NCI-H1417 treated with DMSO at 0.1 percent for 48 hours (cell line): ENCODE results near the gene GPS1.

Experiments used
- DNase-seq: peaks from one replicate; lab custom pipeline; 2025; lab: John Stamatoyannopoulos, UW

The GPS1 gene

DNA sequence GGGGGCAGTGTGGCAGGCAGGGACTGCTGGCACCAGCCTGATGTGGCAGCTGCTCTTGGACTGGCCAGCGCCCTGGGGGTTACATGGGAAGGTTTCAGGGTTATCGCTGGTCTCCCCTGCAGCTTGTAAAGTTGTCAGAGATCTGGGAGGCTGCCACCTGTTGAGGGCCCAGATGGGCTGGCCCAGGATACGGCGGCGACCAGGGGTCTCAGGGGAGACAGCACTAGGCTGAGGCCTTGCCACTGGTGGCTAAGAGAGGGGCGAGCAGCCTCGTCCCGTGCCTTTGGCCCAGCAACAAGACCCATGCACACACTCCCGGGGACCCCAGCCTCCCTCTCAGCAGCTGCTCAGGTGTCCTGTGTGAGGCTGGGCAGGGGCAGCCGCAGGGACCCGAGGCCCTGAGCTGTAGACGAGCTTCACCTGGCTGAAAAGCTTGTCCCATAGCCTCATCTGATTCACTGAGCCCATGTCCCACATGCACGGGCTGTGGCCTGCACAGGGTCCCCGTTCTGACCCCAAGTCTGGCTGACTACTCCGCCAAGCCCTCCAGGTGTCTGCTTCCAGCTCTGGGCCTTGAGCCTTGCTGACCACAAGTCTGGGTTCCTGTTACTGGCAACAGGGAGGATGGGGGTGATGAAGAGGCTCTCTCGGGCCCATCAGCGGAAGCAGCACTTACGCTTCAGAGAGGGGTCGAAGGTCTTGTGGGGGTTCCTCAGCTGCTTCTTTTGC, 7.7 kb downstream of the GPS1 start:
- DNase-seq: no peak

DNA sequence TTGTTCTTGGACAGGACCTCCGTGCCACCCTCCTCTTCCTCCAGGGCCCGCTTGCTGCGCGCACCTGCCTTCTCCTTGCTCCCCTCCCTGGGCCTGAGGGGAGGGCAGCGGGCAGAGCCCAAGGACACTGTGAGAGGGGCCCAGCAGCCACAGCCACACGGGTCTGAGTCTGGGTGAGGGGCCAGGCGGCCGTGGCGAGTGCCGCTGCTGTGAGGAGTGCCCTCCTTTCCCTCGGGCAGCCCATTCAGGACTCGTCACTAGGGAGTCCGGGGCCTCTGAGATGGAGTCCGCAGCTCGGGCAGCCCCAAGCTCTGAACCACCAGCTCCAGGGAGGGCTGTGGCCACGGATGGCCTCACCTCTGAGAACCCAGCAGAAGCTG, 8.3 kb downstream of the GPS1 start:
- DNase-seq: no peak

DNA sequence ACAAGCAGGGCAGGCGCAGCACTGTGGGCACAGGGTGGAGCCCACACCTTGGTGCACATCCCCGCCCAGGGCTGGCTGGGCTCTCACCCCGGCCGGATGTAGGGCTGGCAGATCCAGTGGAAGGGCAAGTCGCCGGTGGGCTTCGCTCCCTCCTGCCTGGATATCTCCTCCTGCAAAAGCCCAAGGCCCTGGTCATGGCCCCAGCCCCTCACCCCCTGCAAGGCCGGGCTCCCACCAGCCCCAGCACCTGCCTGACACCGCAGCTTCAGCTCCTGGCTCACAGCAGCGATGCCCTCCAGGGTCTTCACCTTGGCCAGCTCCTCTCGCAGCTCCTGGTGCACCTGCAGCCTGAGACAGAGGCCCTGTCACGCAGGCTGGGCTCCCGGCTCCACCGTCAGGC, 8.9 kb downstream of the GPS1 start:
- DNase-seq: no peak

DNA sequence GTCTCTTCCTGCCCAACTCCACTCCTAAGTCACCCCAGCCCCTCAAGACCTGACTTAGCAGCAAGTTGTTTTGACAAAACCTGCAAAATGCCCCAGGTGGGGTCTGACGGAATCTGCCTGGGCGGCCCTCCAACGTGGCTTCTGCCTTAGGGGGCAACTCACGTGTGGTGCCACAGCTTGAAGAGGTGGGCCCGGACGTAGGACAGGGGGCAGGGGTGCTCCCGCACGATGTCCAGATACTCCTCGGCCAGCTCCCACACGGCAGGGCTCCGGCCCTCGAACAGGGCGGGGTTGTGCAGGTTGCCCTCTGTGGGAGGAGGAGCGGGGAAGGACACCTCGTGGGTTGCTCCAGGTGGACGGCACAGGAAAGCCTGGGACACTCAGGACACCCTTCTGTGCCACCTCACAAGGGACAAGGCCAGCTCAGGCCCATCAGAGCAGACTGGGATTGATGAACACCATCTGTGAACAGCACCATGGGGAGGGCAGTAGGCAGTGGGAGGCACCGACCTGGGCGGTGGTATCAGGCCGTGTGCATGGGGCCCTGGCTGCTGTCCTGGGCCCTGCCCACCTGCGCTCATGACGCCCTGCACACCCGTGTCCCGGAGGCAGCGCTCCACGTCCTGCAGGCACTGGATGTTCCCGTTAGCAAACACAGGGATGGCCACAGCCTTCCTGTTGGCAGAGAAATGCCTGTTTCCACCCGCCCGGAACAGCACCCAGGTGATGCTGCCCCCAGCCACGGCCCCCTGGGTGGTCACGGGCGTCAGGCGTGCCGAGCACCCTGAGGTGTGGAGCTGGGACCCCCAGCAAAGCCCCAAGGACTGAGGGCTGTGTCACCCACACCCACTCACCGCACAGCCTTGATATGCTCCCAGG, 9.6 kb downstream of the GPS1 start:
- no peak for DNase-seq

DNA sequence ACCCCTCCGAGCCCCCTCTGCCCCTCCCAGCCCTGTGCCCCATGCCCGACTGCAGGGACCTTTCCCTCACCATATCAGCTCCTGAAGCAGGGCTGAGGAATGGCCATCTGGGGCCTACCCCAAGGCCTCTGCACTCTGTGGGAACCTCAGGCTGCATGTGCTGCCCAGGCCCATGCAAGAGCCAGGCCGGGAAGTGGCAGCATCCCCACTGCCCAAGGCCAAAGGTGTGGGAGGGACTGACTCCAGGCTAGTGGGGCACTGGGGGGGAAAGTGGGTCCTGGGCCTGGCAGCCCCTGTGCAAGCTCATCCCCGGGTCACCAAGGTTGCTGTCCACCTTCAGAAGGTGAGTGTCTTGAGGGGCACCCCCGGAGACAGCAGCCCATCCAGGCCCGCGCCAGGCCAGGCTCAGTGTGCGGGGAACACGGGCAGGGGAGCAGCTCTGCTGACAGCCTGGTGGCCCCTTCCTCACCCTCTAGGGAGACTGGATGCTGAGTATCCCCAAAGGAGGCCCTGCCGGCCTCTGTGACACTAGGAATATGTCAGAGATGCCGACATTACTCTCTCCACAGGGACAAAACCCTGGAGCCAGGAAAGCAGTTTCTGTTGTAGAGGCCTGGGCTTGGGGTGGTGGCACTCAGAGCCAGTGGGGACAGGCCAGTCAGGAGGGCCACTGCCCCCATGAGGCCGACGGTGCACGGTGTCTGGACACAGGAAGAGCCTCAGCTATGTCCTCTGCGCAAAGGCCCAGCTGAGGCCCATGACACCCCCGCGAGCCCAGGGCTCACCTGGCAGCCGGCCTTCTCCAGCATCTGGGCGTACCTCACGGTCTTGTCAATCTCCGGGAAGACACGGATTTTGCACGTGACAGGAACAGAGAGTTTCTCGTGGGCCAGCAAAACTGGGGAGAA, 10.6 kb downstream of the GPS1 start:
- DNase-seq: no peak

DNA sequence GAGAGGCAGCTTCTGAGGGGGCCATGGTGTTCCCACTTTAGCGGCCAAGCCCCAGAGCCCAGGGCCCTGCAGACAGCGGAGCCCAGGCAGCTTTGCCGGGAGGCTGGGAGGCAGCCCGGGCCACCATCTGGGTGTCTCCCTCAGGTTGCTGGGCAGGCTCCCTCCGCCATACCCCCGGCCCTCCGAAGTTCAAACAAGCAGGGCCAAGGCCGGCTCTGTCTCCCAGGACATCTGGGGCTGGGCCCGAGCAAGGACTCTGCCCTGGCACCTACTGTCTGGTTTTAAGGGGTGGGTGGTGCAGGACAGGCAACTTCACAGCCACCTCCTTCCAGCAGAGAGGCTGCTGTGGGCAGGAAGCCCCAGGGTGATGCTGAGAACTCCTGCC, 11.3 kb downstream of the GPS1 start:
- DNase-seq: no peak

DNA sequence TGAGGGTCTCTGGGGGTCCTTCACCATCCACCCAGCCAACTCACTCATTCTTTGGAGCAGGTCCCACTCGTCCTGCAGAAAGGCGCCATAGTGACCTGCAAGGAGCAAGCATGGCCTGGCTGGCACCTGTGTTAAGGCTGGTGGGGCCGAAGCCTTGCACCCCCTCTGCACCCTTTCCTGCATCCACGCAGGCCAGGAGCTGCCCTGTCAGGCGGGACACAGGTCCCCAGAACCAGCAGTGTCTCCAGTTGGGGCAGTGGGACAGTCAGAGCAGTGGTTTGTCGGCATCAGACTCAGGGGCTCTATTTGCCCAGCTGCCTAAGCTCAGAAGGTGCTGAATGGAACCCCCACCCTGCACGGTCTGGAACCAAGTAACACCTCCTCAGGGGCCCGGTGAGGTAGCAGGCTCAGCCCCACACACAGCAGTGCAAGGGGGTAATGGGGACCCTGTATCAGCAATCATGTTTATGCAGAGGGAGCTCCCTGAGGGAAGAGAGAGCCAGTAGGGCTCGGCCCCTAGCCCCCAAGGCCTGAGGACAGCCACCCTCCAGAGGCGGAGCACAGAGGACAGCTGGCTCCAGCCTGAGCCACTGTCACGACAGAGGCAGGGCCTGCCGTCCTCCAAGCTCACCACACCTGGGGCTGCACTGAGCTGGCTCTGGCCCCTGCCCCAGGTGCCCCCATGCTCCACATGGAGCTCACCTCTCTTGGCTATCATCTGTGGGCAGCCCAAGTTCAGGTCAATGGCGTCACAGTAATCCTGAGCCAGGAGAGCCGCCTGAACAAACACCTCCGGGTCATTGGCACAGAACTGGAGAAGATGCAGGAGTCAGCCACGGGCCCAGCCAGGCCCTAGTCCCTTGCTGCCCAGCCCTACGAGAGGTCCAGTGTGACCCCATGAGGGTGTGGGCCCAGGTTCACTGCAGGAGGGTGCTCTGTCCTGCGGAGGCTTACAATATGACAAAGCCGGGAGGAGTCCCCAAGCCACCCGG, 12.0 kb downstream of the GPS1 start:
- no peak for DNase-seq

DNA sequence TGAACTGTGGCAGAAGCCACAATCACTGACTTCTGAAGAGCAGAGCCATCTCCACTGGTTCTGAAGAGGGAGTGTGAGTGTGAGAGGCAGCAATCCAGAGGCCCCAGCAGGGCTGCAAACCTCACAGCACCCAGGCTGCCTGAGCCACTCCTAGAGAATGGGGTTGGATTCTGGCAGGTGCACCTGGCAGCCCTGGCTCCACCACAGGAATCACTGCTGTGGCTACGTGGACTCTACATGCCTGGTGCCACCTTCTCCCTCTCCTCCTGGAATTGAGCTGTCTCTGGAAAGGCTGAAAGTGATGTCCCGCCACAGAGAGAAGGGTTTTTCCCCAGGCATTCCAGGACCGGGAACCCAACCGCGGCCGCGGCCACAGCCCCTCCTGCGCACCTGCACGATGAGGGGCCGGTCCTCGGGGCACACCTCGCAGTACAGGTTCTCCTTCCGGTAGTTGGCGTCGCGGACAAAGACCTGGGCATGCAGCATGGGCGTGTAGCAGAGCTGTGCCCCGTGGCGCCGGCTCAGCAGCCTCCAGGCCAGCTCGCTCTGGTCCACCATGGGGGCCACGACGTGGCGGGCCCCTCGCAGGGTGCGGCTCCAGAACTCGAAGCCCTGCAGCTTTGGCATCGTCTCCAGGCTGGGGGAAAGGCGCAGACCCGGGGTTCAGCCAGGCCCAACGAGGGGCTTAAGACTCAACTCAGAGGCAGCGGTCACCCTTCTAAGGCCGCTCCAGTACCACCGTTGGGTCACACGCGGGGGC, 12.9 kb downstream of the GPS1 start:
- DNase-seq: no peak

DNA sequence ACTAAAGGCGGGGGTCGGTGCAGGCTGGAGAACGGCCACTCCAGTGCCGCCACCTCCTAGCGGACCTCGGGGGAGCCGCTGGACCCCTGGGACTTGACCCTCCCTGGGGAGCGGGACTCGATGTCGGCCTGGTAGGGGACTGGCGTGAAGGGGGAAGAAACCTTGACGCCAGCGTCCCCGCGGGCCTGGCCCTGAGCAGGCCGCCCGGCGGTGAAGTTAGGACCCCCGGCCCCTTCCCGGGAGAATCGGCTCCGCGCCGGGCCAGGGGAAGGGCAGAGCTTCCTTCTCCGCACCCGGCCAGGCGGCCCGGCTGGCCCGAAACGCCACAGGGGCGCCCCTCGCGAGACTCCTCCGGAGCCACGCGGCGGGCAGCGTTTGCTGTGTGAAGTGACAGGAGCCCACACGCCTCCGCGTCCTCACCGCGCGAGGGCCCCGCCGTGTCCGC, 13.5 kb downstream of the GPS1 start:
- DNase-seq: no peak

DNA sequence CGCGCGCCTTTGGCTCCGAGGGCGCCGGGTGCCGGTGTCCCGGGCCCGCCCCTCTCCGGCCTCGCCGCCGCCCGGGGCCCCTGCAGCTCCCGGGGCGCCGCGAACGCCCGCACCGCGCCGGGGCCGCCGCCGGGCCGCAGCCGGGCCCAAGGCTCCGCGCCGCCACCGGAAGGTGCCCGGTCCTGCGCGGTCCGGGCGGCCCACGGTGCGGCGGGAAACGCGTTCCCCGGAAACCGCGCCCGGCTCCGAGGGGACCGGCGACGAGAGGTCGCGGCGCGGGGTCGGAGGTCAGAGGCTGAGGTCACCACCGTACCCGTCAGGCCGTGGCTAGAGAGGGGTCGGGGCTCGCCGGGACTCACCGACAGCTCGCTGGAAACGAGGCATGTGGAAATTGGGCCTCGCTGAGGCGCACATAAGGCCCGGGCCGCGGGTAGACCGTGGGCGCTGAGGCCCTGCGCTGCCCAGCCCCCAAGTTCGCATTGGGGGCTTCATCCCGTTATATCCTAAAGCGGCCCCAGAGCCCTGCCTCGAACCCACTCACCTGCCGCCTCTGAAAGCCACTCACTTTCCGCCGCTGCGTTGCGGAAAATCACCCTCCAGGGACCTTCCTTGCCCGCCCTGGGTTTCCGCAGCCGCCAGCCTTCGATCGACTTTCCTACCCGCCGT, 14.1 kb downstream of the GPS1 start, which contains the start of gene DUS1L:
TSS of gene DUS1L (minus strand) at position 167 of the 666 bp plus-strand sequence. CDS start 745 bp downstream, outside the sequence.
- no peak for DNase-seq

DNA sequence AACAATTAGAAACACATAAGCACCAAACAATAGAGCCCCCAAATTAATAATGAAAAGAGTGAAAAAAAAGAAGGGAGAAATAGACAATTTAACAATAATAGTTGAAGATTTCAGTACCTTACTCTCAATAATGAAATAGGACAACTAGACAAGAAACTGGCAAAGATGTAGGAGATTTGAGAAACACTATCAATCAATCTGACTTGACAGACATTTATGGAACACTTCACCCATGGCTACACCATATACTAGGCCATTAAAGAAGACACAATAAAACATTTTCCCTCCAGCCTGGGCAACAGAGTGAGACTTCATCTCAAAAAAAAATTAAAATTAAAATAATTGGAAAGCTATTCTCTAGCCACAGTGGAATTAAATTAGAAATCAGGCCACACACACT, 18.9 kb downstream of the GPS1 start:
- no peak for DNase-seq

DNA sequence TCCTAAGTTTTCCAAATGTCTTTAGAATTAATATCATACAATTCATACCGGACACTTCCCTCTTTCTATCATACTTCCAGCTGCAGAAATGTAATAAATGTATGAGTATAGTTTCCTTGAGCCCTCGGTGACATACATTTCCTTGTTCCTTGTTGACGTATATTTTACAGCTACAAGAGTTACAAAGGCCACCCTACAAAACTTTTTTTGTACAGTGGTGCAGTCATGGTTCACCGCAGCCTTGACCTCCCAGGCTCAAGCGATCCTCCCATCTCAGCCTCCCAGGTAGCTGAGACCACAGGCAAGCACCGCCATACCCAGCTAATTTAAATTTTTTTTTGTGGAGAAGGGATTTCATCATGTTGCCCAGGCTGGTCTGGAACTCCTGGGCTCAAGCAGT, 21.1 kb downstream of the GPS1 start:
- no peak for DNase-seq

DNA sequence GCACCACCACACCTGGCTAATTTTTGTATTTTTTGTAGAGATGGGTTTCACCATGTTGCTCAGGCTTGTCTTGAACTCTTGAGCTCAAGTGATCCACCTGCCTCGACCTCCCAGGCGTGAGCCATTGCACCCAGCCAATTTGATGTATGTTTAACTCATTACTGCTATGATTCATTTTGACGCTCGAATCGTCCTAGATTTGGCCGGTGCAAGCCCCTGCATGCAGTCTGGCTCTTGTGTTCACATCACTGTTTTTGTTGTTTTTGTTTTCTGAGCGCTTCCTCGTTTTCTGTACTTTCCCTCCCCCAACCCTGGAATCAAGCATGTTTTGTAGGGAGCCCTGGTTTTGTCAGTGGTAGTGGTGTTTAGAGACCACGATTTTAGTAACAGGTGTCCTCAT, 21.7 kb downstream of the GPS1 start:
- DNase-seq: no peak

DNA sequence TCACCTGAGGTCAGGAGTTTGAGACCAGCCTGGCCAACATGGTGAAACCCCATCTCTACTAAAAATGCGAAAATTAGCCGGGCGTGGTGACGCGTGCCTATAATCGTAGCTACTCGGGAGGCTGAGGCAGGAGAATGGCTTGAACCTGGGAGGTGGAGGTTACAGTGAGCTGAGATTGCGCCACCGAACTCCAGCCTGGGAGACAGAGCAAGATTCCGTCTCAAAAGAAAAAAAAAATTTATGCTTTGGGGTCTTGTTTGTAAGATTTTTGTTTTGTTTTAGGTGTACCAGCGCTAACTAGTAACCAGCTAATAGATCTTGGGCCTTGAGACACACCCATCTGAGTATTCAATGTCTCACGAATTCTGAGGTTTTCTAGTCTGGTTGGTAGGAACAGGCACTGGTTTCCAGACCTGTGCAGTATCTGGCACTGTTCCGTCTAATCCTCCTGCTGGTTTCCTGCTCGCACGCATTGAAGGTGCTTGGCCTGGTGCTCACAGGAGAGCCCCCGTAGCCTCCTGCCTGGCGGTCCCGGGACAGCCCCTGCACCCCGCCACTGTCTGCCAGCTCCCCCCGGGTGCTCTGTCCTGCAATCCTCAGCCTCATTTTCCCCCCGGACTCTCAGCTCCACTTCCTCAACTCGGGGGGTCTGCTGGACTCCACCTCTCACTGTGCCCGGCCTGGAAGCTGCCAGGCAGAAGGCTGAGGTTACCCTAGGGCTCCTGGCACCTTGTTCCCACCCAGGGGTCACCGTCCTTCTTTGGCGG, 24.5 kb downstream of the GPS1 start:
- no peak for DNase-seq

DNA sequence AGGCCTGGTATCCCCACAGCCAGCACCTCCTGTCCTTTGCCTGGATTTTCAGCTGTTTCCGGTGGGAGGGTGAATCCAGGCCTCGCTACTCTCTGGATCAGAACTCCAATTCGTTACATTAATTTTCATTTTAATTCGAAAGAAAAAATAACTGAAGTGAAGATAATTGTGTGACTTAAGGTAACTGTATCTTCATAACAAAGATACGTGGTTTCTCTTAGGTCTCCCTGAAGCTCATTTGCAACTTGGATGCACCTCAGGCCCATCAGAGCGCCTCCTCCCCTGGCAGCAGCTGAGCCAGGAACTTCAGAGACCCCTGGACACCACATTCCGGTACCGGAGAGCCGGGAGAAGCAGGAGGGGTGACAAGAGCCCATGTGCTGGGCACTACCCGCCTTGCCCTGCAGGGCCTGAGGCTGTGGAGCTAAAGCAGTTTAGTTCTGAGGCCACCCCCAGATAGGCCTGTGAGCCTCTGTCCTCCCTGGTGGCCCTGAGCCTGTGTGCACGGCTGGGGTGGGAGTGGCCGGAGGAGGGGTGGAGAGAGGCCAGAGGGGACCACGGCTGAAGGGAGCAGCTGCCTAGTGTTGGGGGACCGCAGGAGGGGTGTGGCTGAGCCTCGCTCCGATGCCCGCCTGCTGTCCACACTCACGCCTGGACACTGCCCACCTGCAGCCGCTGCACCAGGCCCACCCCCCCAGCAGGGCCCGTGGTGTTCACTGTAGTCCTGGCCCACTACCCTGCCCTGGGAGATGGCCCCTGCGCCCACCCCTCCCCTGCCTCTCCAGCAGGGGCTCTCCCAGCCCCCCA, 25.3 kb downstream of the GPS1 start:
- DNase-seq: no peak

DNA sequence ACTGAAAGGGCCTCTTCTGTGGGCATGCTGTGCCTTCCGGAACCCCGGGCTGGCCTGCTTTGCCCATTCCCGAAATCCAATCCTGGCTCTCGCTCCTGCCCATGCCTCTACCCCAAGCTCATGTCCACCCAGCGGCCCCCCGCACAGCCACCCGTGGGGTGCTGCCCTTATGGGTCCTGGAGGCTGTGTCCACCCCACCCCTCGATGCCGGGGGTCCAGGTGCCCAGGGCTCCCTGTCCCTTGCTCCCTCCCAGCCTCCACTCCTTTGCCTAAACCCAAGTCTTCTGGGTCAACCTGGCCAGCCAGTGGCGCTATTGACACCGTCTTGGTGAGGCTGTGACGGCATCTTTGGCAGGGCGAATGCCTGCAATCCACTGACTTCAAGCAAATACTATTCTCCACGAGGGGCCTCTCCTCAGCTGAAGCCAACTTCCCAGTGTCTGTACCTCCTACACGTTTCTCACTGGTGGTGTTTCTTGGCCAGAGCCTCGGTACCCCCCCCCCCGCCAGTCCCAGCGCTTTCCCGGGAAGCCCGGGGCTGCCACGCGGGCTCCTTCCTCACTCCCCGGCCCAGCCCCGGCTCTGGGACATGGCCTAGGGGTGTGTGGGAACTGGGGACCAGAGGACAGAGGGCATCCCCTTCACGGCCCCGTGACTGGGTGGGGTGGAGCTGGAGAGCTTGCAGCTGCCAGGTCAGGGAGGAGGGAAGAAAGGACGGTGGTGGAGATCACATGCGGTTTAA, 26.1 kb downstream of the GPS1 start:
- no peak for DNase-seq

DNA sequence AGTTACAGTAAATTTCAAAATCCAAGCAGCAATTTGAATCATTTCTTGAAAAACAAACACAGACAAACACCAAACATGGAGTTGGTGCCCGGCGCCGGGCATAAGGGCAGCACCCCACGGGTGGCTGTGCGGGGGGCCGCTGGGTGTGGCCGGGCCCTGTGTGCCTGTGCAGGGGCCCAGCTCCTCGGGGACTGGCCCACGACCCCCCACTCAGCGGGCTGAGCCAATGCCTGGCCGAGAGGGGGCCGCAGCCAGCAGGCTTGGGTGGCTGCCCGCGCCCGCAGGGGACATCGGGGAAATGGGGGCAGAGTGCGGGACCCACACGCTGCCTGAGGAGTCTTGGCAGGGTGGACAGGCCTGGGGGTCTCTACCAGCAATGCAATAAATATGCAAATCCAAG, 26.7 kb downstream of the GPS1 start:
- no peak for DNase-seq
